ENCODE data around the gene SPOCK1. TPM values are rescaled to one million over a fixed set of nuclear protein-coding genes. Genes with fewer than 3 reads are reported as not detected.

Gene SPOCK1
- total and polyA plus RNA-seq, 8 donors = 0.46 to 15.6 (median 9.2) TPM

DNA sequence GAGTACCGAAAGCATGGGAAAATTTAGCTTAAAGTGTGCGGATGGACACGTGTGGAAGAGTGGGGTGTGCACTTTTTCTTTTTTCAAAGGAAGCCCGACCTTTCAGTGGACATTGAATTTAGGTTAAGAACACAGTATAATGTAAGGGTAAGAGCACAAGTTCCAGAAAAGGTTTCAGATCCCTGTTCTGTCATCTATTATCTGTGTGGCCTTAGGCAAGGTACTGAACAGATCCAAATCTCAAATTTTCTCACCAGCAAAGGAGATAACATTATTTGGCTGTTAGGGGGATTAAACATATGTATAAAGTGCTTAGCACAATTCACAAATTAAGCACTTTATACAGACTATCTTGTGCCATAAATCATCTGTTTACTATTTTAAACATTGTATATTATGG, 441.0 kb downstream of the SPOCK1 start:
- 81 to 90% (median 86%) methylated on average over 4 of the region's 4 CpGs for WGBS, 5 donors
- H3K4me1 ChIP-seq = no peaks in the 10 kb centered on the region
- H3K27me3 ChIP-seq = no peaks in the 10 kb centered on the region
- H3K4me3 ChIP-seq = no peak overlapping the region
- intact Hi-C loops (cut with DNase I; ENCODE audit: low total_unique reads) = no loop called here
- TF ChIP-seq POLR2AphosphoS5 (IDR thresholded peaks at IDR 0.05) (no peak), EP300 (IDR thresholded peaks at IDR 0.05) (no peak), CTCF (IDR thresholded peaks at IDR 0.05) (no peak), POLR2A (IDR thresholded peaks at IDR 0.05) (no peak)
- no peak for DNase-seq
- no peaks in the 10 kb centered on the region for H3K9me3 ChIP-seq
- no peak overlapping the region for H3K27ac ChIP-seq
- H3K36me3 ChIP-seq = no peaks in the 10 kb centered on the region

- H3K36me3 ChIP-seq = no peaks in the 10 kb centered on the region
- no peaks in the 10 kb centered on the region for H3K9me3 ChIP-seq
- H3K4me1 ChIP-seq = no peaks in the 10 kb centered on the region
- intact Hi-C loops (cut with DNase I; ENCODE audit: low total_unique reads) = no loop called here
- no peak for TF ChIP-seq POLR2A (IDR thresholded peaks at IDR 0.05)
- no peak for TF ChIP-seq POLR2AphosphoS5 (IDR thresholded peaks at IDR 0.05)
- TF ChIP-seq CTCF (IDR thresholded peaks at IDR 0.05) = no peak
- TF ChIP-seq EP300 (IDR thresholded peaks at IDR 0.05) = no peak
- DNase-seq = no peak
- 92 to 100% (median 94%) methylated on average over 2 of the region's 2 CpGs for WGBS, 5 donors
- H3K4me3 ChIP-seq = no peak overlapping the region
- H3K27ac ChIP-seq = no peak overlapping the region
- H3K27me3 ChIP-seq = no peaks in the 10 kb centered on the region
Observed at GRCh38 chr5:137056676-137057075, 442.4 kb downstream of the SPOCK1 start.

DNA sequence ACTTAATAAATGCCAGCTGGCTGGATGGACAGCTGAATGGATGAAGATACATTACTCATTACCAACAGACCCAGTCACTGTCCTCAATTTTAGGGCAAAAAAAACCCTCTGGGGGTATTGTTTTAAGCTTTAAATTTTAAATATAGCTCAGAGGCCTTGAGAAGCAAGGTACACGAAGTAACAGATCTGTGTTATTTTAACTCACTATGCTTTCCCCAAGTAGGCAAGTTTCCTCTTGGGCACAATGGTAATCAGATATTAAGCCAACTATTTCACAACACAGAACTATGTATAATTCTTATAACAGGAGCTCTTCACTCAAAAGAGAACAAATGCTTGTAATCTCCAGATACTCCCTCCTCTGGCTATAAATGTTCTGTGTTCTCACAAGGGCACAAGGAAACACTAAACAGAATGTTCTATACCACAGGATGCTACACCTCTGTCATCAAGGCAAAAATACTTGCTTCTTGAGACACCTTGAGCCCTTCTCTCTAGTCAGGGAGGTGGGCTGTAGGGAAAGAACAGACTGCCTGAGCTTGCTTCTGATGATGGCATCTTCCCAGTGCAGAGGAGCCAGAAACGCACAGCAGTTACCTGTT, 443.8 kb downstream of the SPOCK1 start:
- DNase-seq = no peak
- H3K4me3 ChIP-seq = no peak overlapping the region
- intact Hi-C loops (cut with DNase I; ENCODE audit: low total_unique reads) = no loop called here
- no peaks in the 10 kb centered on the region for H3K36me3 ChIP-seq
- H3K27me3 ChIP-seq = no peaks in the 10 kb centered on the region
- TF ChIP-seq CTCF (IDR thresholded peaks at IDR 0.05) (no peak), EP300 (IDR thresholded peaks at IDR 0.05) (no peak), POLR2AphosphoS5 (IDR thresholded peaks at IDR 0.05) (no peak), POLR2A (IDR thresholded peaks at IDR 0.05) (no peak)
- WGBS, 5 donors = 56 to 86% (median 82%) methylated on average over 2 of the region's 2 CpGs
- H3K27ac ChIP-seq = no peak overlapping the region
- H3K9me3 ChIP-seq = no peaks in the 10 kb centered on the region
- H3K4me1 ChIP-seq = no peaks in the 10 kb centered on the region

DNA sequence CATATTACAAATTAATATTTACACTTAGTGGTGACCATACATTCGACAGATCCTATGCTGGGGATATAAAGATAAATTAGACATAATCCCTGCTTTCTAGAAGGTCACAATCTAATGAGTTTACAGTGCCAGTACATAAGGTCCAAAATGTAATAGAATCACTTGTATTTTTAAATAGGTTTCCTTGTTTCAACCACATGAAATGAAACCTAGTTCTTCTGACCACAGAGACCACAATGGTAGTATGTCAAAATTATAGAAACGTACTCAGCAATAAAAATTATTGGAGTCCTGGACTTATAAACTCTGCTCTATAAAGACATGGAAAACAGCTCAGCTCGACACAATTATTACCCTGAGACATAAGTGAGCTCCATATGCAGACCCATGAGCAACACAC, 444.3 kb downstream of the SPOCK1 start:
- Histone ChIP-seq H3K27me3 (no peaks in the 10 kb centered on the region), H3K4me1 (no peaks in the 10 kb centered on the region), H3K27ac (no peak overlapping the region), H3K36me3 (no peaks in the 10 kb centered on the region), H3K9me3 (no peaks in the 10 kb centered on the region), H3K4me3 (no peak overlapping the region)
- 67 to 78% (median 74%) methylated on average over 3 of the region's 3 CpGs for WGBS, 5 donors
- intact Hi-C loops (cut with DNase I; ENCODE audit: low total_unique reads) = no loop called here
- DNase-seq = no peak
- TF ChIP-seq POLR2AphosphoS5 (IDR thresholded peaks at IDR 0.05) = no peak
- no peak for TF ChIP-seq CTCF (IDR thresholded peaks at IDR 0.05)
- TF ChIP-seq EP300 (IDR thresholded peaks at IDR 0.05) = no peak
- TF ChIP-seq POLR2A (IDR thresholded peaks at IDR 0.05) = no peak

Data from stomach (tissue), 9 donors.